Fibroblast of mammary gland (primary cell): ENCODE measurements around the gene CATSPERZ.
A peak's percentile ranks its signal among the peaks of the same experiment; 100 is the strongest.

Experiments used
- DNase-seq: peaks from one replicate; pipeline ENCODE4 v3.0.0-alpha.2; 2010; ENCODE audit warnings: low read depth
- H3K4me3 ChIP-seq: 2 replicates; pipeline ENCODE4 v1.5.1; 2011; ENCODE audit warnings: low read depth, mild to moderate bottlenecking, low read length, moderate library complexity; ENCODE audit not compliant: control insufficient read depth
- CTCF ChIP-seq: conservative IDR thresholded peaks from 2 replicates; pipeline ENCODE4 v1.5.1; 2011; ENCODE audit warnings: low read depth, low read length, inconsistent platforms; ENCODE audit not compliant: control insufficient read depth, insufficient read depth

The CATSPERZ gene

GRCh38 chr11:64324692-64325469, 24.7 kb downstream of the CATSPERZ start:
- no peak for TF ChIP-seq CTCF
- no peak overlapping the region for H3K4me3 ChIP-seq
- no peak for DNase-seq

- H3K4me3 ChIP-seq: no peak overlapping the region
- no peak for TF ChIP-seq CTCF
- DNase-seq: no peak
These were observed 27.2 kb downstream of the CATSPERZ start for GRCh38 chr11:64327375-64327774.

GRCh38 chr11:64327993-64328392, 27.8 kb downstream of the CATSPERZ start:
- TF ChIP-seq CTCF: no peak
- H3K4me3 ChIP-seq: no peak overlapping the region
- no peak for DNase-seq

- no peak for TF ChIP-seq CTCF
These were observed 30.7 kb downstream of the CATSPERZ start for GRCh38 chr11:64330888-64331287.

GRCh38 chr11:64331569-64332371, 31.6 kb downstream of the CATSPERZ start:
- TF ChIP-seq CTCF: peak; percentile 77
- peak; percentile 95 for DNase-seq
- no peak overlapping the region for H3K4me3 ChIP-seq

More at GRCh38 chr11:64330888-64331287, 30.7 kb downstream of the CATSPERZ start:
- no peak overlapping the region for H3K4me3 ChIP-seq
- no peak for DNase-seq

- no peak for TF ChIP-seq CTCF
These were observed 33.4 kb downstream of the CATSPERZ start for GRCh38 chr11:64333556-64333955.

More at GRCh38 chr11:64333556-64333955, 33.4 kb downstream of the CATSPERZ start:
- DNase-seq: no peak
- no peak overlapping the region for H3K4me3 ChIP-seq
